Esophagus muscularis mucosa (tissue), 3 donors: ENCODE data around the gene CYP3A4.

Experiments used
- EP300 ChIP-seq: sonication (generic); formaldehyde crosslinking; IDR thresholded peaks from one replicate; pipeline ENCODE4 v1.6.1; 2017; ENCODE audit warnings: antibody characterized with exemption
- POLR2A ChIP-seq: fragments of 450-650 bp; IDR thresholded peaks from one replicate; pipeline ENCODE4 v1.6.1; 2017; ENCODE audit warnings: antibody characterized with exemption, moderate library complexity, mild to moderate bottlenecking, low read depth
- POLR2AphosphoS5 ChIP-seq, 2 donors: sonication (generic); formaldehyde crosslinking; IDR thresholded peaks; one replicate each; pipeline ENCODE4 v1.6.1; 2017; ENCODE audit warnings: antibody characterized with exemption in 2 of 2

- no peak for TF ChIP-seq EP300
- TF ChIP-seq POLR2A = no peak
- no peak for TF ChIP-seq POLR2AphosphoS5 (IDR thresholded peaks at IDR 0.05)
Measured at GRCh38 chr7:99786726-99787335, 2.8 kb upstream of the CYP3A4 start.
